T-helper 2 cell treated with Interferon-gamma antibody and Interleukin-4, amounts not matched to agents 100 ng/mL and 5 ng/mL, for 36 hours (primary cell): ENCODE measurements around the gene HSF5. TPM values are rescaled to one million over a fixed set of nuclear protein-coding genes. Genes with fewer than 3 reads are reported as not detected.

ENCODE experiments used
- intact Hi-C: fragments of 100-400 bp; cut with micrococcal nuclease; formaldehyde crosslinking; loops from one replicate; pipeline ENCODE4 v1.15.1; 2023
- total RNA-seq: library from RNA; stranded (reverse); gene quantifications from 2 replicates; pipeline ENCODE4 v1.2.3, GENCODE V29; 2022

The HSF5 gene
- total RNA-seq, 1 donor from 2014 or later = 1.2 TPM

GRCh38 chr17:58373003-58373402 is 115.2 kb downstream of the HSF5 start:
- intact Hi-C loops = no loop called here

GRCh38 chr17:58371300-58371950 is 116.8 kb downstream of the HSF5 start:
- intact Hi-C loops = no loop called here

GRCh38 chr17:58370716-58371115 is 117.5 kb downstream of the HSF5 start:
- intact Hi-C loops = no loop called here

- intact Hi-C loops = no loop called here
These were observed 117.9 kb downstream of the HSF5 start for GRCh38 chr17:58370309-58370708.

Other genes with a start within 250 kb of the HSF5 start
- not detected in 2 replicates for gene LPO, start 249.8 kb downstream of the HSF5 start, total RNA-seq
- not detected in 2 replicates for gene MPO, start 207.5 kb downstream of the HSF5 start, total RNA-seq
- gene TSPOAP1, start 159.6 kb downstream of the HSF5 start, total RNA-seq = 76.8 and 77.0 TPM in 2 replicates
- 88.6 and 90.0 TPM in 2 replicates for gene SUPT4H1, start 136.2 kb downstream of the HSF5 start, total RNA-seq
- gene RNF43, start 70.9 kb downstream of the HSF5 start, total RNA-seq = 3.6 and 3.7 TPM in 2 replicates
- gene MTMR4, start 26.2 kb upstream of the HSF5 start, total RNA-seq = 57.3 and 59.7 TPM in 2 replicates
- 0.23 and 0.52 TPM in 2 replicates for gene TEX14, start 203.6 kb upstream of the HSF5 start, total RNA-seq
- gene RAD51C, start 204.2 kb upstream of the HSF5 start, total RNA-seq = 59.2 and 63.1 TPM in 2 replicates